NCI-H345 treated with DMSO at 0.1 percent for 48 hours (cell line): Measurements from ENCODE around the gene NEURL3.
"Not testable (repeated sequence)": the region's sequence is repeated elsewhere in the genome, so short reads cannot be mapped to it uniquely, and the experiment has no call there.

ENCODE experiments used
- DNase-seq: peaks from one replicate; lab custom pipeline; 2025; ENCODE audit not compliant: unreplicated experiment; lab: John Stamatoyannopoulos, UW

Gene NEURL3

GRCh38 chr2:96486696-96487095, 18.5 kb downstream of the NEURL3 start:
- no peak for DNase-seq

GRCh38 chr2:96485751-96486651, 19.2 kb downstream of the NEURL3 start:
- DNase-seq = no peak

DNA sequence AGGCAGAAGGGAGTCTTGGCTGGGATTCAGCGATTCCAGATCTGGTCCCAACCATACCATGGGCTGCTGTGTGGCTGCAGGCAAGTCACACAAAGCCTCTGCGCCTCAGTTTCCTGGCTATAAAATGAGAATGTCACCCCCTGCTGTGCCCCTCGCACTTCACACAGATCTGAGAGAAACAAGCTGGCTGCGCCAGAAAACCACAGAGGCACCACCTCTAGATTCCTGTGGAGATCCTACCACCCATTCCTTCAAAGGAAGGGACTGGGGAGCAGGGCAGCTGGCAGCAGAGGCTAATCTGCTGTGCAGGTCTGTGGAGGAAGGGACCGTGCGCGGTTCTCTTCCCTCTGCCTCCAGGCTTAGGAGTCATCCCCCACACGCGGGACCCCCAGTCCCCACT, 19.8 kb downstream of the NEURL3 start:
- DNase-seq = no peak

GRCh38 chr2:96484091-96484490, 21.1 kb downstream of the NEURL3 start:
- no peak for DNase-seq

DNA sequence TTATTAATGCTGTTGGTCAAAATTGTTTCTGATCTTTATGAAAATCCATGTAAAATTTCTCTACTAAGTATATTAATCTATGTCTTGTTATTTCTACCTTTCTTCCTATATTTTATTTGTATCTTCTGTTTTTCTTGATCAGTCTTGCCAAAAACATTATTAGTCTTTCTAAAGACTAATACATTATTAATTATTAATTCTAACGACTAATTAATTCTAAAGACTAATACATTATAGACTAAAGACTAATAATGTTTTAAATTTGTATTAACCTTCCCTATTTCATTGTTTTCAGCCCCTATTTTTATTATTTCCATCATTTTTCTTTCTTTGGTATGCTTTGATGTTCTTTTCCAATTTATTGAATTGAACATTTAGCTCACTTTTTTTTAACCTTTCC, 27.7 kb downstream of the NEURL3 start:
- DNase-seq = no peak

DNA sequence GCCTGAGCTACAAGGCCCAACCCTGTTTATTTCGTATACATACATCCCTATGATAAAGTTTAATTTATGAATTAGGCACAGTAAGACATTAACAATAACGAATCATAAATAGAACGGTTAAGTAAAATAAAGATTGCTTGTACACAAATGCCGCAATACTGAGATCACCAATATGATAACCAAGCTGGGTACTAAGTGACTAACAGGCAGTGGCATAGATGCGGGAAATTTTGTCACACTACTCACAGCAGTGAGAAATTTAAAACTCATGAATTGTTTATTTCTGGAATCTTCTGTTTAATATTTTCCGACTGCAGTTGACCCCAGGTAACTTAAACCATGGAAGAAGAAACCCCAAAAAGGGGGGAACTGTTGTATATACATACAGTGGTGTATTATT, 33.4 kb downstream of the NEURL3 start:
- DNase-seq = no peak

- no peak for DNase-seq
Measured at GRCh38 chr2:96470636-96471035, 34.5 kb downstream of the NEURL3 start.

DNA sequence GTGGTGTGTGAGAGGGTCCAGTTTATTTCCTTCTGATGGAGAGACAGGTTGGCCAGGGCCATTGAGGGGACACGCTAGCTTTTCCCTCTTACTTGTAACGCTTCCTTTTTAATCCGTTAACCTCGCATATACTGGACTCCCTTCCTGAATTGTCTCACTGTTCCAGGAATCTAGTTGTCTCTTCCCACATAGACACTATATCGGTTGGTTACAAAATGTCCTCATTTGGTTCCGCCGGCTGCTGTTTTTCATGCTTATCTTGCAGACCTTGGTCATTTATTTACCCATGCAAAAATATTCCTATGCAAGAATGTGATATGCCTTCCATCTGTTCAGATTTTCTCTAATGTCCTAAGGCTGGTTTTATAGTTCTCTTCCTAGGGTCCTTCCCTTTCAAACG, 35.0 kb downstream of the NEURL3 start:
- no peak for DNase-seq

DNA sequence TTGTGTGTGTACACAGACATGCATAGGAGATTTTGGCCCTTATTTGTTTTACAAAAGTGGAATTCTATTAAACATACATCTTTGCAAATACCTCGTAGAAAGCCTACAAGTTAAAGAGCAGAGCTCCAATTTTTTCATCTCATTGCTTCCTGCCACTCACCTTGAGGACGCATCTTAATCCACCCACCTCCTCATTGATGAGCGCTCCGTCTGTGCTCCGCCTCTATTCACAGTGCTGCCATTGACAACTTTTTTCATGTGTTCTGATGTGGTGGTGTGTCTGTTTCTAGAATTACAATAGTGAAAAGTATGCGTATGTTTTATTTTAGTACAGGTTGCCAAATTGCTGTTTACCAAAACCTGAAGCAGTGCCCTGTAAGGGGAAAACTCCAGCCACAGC, 36.3 kb downstream of the NEURL3 start:
- DNase-seq = no peak

DNA sequence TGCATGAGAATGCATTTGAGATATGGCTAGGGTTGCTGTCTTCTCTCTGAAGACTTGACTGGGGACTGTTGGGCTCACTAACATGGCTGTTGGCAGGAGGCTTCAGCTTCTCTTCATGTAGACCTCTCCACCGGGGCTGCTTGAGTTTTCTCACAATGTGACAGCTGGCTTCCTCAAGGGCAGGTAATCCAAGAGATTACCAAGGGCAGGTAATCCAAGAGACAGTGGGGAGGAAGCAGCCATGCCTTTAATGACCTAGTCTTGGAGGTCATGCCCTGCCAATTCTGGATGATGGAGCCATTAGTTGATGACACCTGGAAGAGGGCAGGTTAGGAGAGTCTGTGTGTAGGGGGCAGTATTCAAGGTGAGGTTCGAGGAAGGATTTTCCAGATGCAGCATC, 40.5 kb downstream of the NEURL3 start:
- no peak for DNase-seq

GRCh38 chr2:96464061-96464460, 41.1 kb downstream of the NEURL3 start:
- no peak for DNase-seq

DNA sequence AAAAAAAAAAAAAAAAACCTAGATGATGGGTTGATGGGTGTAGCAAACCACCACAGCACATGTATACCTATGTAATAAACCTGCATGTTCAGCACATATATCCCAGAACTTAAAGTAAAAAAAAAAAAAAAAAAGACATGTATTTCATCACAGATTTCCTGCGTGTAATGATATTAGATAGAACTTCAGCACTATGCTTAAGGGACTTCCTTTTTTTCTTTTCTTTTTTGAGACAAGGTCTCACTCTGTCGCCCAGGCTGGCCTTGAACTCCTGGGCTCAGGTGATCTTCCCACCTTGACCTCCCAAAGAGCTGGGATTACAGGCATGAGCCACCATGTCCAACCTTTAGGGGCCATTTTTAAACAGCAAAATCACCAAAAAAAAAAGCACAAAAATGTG, 42.0 kb downstream of the NEURL3 start:
- DNase-seq = no peak

DNA sequence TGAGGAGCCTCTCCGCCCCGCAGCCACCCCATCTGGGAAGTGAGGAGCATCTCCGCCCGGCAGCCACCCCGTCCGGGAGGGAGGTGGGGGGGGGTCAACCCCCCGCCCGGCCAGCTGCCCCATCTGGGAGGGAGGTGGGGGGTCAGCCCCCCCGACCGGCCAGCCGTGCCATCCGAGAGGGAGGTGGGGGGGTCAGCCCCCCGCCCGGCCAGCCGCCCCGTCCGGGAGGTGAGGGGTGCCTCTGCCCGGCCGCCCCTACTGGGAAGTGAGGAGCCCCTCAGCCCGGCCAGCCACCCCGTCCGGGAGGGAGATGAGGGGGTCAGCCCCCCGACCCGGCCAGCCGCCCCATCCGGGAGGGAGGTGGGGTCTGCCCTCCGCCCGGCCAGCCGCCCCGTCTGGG, 43.5 kb downstream of the NEURL3 start:
- not testable (repeated sequence) for DNase-seq

DNA sequence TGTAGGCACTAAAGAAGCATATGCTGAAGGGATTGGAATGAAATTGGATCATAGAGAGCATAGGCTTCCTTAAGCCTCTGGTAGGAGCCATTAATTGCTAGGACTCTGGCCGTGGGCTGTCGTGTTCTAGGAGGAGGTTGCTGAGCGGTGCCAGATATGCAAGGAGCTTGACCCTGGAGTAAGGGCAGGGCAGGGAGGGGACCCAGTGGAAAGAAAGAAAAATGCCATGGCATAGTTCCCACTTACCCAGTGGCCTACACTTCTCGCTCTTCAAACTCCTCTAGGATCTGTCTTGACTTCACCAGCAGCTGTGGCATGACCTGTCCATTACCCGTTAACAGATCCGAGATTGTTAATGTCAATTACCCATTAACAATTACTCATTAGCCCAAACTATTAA, 53.1 kb downstream of the NEURL3 start:
- DNase-seq = no peak

GRCh38 chr2:96449637-96450036, 55.5 kb downstream of the NEURL3 start:
- DNase-seq = no peak

GRCh38 chr2:96449174-96449573, 56.0 kb downstream of the NEURL3 start:
- DNase-seq = no peak

- no peak for DNase-seq
Measured at GRCh38 chr2:96447726-96448125, 57.4 kb downstream of the NEURL3 start.
